GM21526 (cell line): ENCODE measurements around the gene GLP1R.
"Not testable (repeated sequence)": the region's sequence is repeated elsewhere in the genome, so short reads cannot be mapped to it uniquely, and the experiment has no call there.

Experiments used
- ATAC-seq: cut with Tn5 transposase; IDR thresholded peaks from one replicate; pipeline ENCODE4 v1.9.1; 2021; ENCODE audit warnings: moderate library complexity; ENCODE audit not compliant: unreplicated experiment, low FRiP score

The GLP1R gene

GRCh38 chr6:39113788-39114187 is 65.2 kb downstream of the GLP1R start:
- no peak for ATAC-seq

- peak; percentile 11 for ATAC-seq
Observed at GRCh38 chr6:39114388-39114703, 65.8 kb downstream of the GLP1R start.

GRCh38 chr6:39114704-39115599 is 66.4 kb downstream of the GLP1R start, which contains the start of gene SAYSD1:
Gene SAYSD1, minus strand, starts transcription at chr6:39115186. Its CDS starts 97 bp downstream, at chr6:39115089.
- peak; percentile 88 for ATAC-seq

- no peak for ATAC-seq
Observed at GRCh38 chr6:39118921-39119320, 70.3 kb downstream of the GLP1R start.

GRCh38 chr6:39124114-39124513 is 75.5 kb downstream of the GLP1R start:
- no peak for ATAC-seq

GRCh38 chr6:39128106-39128505 is 79.5 kb downstream of the GLP1R start:
- ATAC-seq = no peak

GRCh38 chr6:39128832-39129231 is 80.3 kb downstream of the GLP1R start:
- no peak for ATAC-seq

- no peak for ATAC-seq
Observed at GRCh38 chr6:39130691-39131090, 82.1 kb downstream of the GLP1R start.

- ATAC-seq = not testable (repeated sequence)
Observed at GRCh38 chr6:39134761-39135160, 86.2 kb downstream of the GLP1R start.

- not testable (repeated sequence) for ATAC-seq
Observed at GRCh38 chr6:39136207-39136606, 87.6 kb downstream of the GLP1R start.

- ATAC-seq = no peak
Observed at GRCh38 chr6:39137245-39137644, 88.7 kb downstream of the GLP1R start.
